Measurements from ENCODE around the gene HLA-DQA1.

DNA sequence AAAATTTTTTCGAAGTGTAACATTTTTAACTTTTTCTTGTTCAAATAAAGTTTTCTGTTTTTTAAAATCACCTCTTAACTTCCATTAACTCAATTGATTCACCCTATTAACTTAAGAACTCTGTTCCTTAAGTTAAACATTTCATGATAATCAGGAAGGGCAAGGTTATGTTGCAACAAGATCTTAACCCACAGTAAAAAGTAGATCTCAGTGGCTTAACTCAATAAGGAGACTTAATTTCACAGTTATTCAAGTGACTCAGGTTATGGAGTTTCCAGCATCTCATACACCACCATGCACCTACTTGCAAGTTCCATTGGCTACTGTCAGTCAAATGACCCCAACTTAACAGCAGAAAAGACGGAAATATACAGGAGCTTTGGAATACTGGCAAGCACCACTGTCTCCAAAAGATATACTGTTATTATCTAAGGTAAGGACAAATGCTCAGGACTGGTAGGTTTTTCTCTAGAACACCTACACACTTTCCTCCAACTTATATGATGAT, 18.1 kb downstream of the HLA-DQA1 start:
- TF ChIP-seq SP1 (IDR thresholded peaks at IDR 0.05) (no peak), SUZ12 (IDR thresholded peaks at IDR 0.05) (no peak), FOXK2 (IDR thresholded peaks at IDR 0.05) (no peak), ZNF384 (IDR thresholded peaks at IDR 0.05) (no peak)

Measured in HEK293T (cell line).